HepG2 (cell line): Measurements from ENCODE around the gene RPL38. TPM values are rescaled to one million over a fixed set of nuclear protein-coding genes. Genes with fewer than 3 reads are reported as not detected.

Experiments
- ATF3 ChIP-seq: sonication (generic); formaldehyde crosslinking; IDR thresholded peaks from 2 replicates; pipeline ENCODE4 v1.4.0; 2020; ENCODE audit warnings: missing genetic modification reagents
- CERS6 ChIP-seq: sonication (generic); formaldehyde crosslinking; IDR thresholded peaks from 2 replicates; pipeline ENCODE4 v1.5.0; 2020; ENCODE audit warnings: missing genetic modification reagents
- IRX3 ChIP-seq: sonication (generic); formaldehyde crosslinking; IDR thresholded peaks from 2 replicates; pipeline ENCODE4 v1.8.1; 2023; ENCODE audit warnings: mild to moderate bottlenecking, low read depth, missing genetic modification reagents, borderline replicate concordance
- JDP2 ChIP-seq: sonication (generic); formaldehyde crosslinking; IDR thresholded peaks from 2 replicates; pipeline ENCODE4 v1.8.1; 2022; ENCODE audit warnings: missing genetic modification reagents, borderline replicate concordance
- KLF12 ChIP-seq: sonication (generic); formaldehyde crosslinking; IDR thresholded peaks from 2 replicates; pipeline ENCODE4 v1.4.0; 2020; ENCODE audit warnings: missing genetic modification reagents, borderline replicate concordance
- MIER3 ChIP-seq: IDR thresholded peaks from 2 replicates; pipeline ENCODE4 v1.6.1; 2016; ENCODE audit warnings: missing compliant biosample characterization, borderline replicate concordance
- MTF2 ChIP-seq: sonication (generic); formaldehyde crosslinking; IDR thresholded peaks from 2 replicates; pipeline ENCODE4 v1.5.0; 2020; ENCODE audit warnings: missing genetic modification reagents, borderline replicate concordance
- REPIN1 ChIP-seq: sonication (generic); formaldehyde crosslinking; IDR thresholded peaks from 2 replicates; pipeline ENCODE4 v1.8.0; 2022; ENCODE audit warnings: missing genetic modification reagents, low read depth, mild to moderate bottlenecking, borderline replicate concordance
- RERE ChIP-seq: IDR thresholded peaks from 2 replicates; pipeline ENCODE4 v1.6.1; 2016; ENCODE audit warnings: low read depth, missing genetic modification reagents, missing compliant biosample characterization
- SOX6 ChIP-seq, 2 experiments: fragments of 450-650 bp in 1 of 2; sonication (generic) in 1 of 2; formaldehyde crosslinking in 1 of 2; IDR thresholded peaks; 2 replicates each; pipeline versions ENCODE4 v1.4.0 to v1.6.1; 2017 to 2020; ENCODE audit warnings: antibody characterized with exemption in 1 of 2, mild to moderate bottlenecking in 1 of 2, missing genetic modification reagents in 1 of 2
- TBX3 ChIP-seq: fragments of 450-650 bp; IDR thresholded peaks from 2 replicates; pipeline ENCODE4 v1.6.1; 2017; ENCODE audit warnings: antibody characterized with exemption, mild to moderate bottlenecking, inconsistent platforms, borderline replicate concordance
- THAP9 ChIP-seq: sonication (generic); formaldehyde crosslinking; IDR thresholded peaks from 2 replicates; pipeline ENCODE4; 2020; ENCODE audit warnings: missing genetic modification reagents, mild to moderate bottlenecking, borderline replicate concordance
- THYN1 ChIP-seq: sonication (generic); formaldehyde crosslinking; IDR thresholded peaks from 2 replicates; pipeline ENCODE4 v1.8.1; 2023; ENCODE audit warnings: low read depth, mild to moderate bottlenecking, moderate library complexity, missing genetic modification reagents, borderline replicate concordance
- ZNF10 ChIP-seq: sonication (generic); formaldehyde crosslinking; IDR thresholded peaks from 2 replicates; pipeline ENCODE4 v1.4.0; 2020; ENCODE audit warnings: mild to moderate bottlenecking, low read depth, missing genetic modification reagents, borderline replicate concordance
- ZNF343 ChIP-seq: sonication (generic); formaldehyde crosslinking; IDR thresholded peaks from 2 replicates; pipeline ENCODE4 v1.4.0; 2020; ENCODE audit warnings: mild to moderate bottlenecking, missing genetic modification reagents
- ZNF567 ChIP-seq: sonication (generic); formaldehyde crosslinking; IDR thresholded peaks from 2 replicates; pipeline ENCODE4 v1.8.1; 2023; ENCODE audit warnings: mild to moderate bottlenecking, missing genetic modification reagents, borderline replicate concordance
- ZNF616 ChIP-seq: sonication (generic); formaldehyde crosslinking; IDR thresholded peaks from 2 replicates; pipeline ENCODE4 v1.5.0; 2020; ENCODE audit warnings: low read depth, mild to moderate bottlenecking, missing genetic modification reagents
- ZNF644 ChIP-seq: IDR thresholded peaks from 2 replicates; pipeline ENCODE4 v1.6.1; 2016; ENCODE audit warnings: low read depth
- polyA plus RNA-seq, 8 experiments: library from polyadenylated mRNA; depleted of rRNA in 3 of 8; stranded (reverse) in 7 of 8; unstranded in 1 of 8; fragments of >200 nt; fragmentation: Illumina TruSeq in 4 of 8; extraction: Trizol in 4 of 8; gene quantifications; 2 replicates each; pipeline versions ENCODE4 v1.2.1 to v1.2.3, GENCODE V29; 2011 to 2016; ENCODE audit warnings: low read depth in 4 of 8, missing spikeins in 1 of 8, mixed read lengths in 1 of 8; ENCODE audit not compliant: insufficient read depth in 1 of 8
- total RNA-seq, 5 experiments: library from RNA; depleted of rRNA; stranded (reverse); fragments of >200 nt; fragmentation: Illumina TruSeq; extraction: Trizol; gene quantifications; 2 replicates each; pipeline ENCODE4 v1.2.3, GENCODE V29; 2016; ENCODE audit warnings: low read depth in 1 of 5

Gene RPL38
- total and polyA plus RNA-seq, 2 of the 13 experiments (the other 11 are each of a cell fraction or from before 2014, with no cell fraction given): 2,370 to 2,372 TPM

GRCh38 chr17:74203439-74204240 lies at the start of gene RPL38 (continued):
- TF ChIP-seq CERS6 (CRISPR knock-in tag): 0 out of 2 replicates have a peak, but pooled peaks have one; percentile 19
- no peak for TF ChIP-seq MTF2 (CRISPR knock-in tag)
- TF ChIP-seq SOX6 (IDR thresholded peaks at IDR 0.05): no peak
- peak; percentile 78 for TF ChIP-seq SOX6 (CRISPR knock-in tag; IDR thresholded peaks at IDR 0.05)
- TF ChIP-seq ZNF567 (CRISPR knock-in tag): 0 out of 2 replicates have a peak, but pooled peaks have one; percentile 92
- TF ChIP-seq ZNF644 (CRISPR knock-in tag): peak; percentile 66; the same call in 1 of the 2 replicates
- peak; percentile 91; the same call in 1 of the 2 replicates for TF ChIP-seq THAP9 (CRISPR knock-in tag)
- TF ChIP-seq JDP2: no peak
- no peak for TF ChIP-seq ZNF616 (CRISPR knock-in tag)
- peak; percentile 77 for TF ChIP-seq KLF12
- TF ChIP-seq THYN1 (CRISPR knock-in tag): no peak
- peak; percentile 65; the same call in 1 of the 2 replicates for TF ChIP-seq ZNF343
- 0 out of 2 replicates have a peak, but pooled peaks have one; percentile 25 for TF ChIP-seq RERE (CRISPR knock-in tag)
- TF ChIP-seq TBX3: peak; percentile 80; the same call in 1 of the 2 replicates
- TF ChIP-seq ATF3 (CRISPR knock-in tag): peak; percentile 52; the same call in 1 of the 2 replicates
- no peak for TF ChIP-seq ZNF10 (CRISPR knock-in tag)
- TF ChIP-seq IRX3 (CRISPR knock-in tag): peak; percentile 84
- peak; percentile 97; the same call in 1 of the 2 replicates for TF ChIP-seq MIER3 (CRISPR knock-in tag)
- TF ChIP-seq REPIN1 (CRISPR knock-in tag): peak; percentile 98
